ENCODE measurements around the gene APP. TPM values are rescaled to one million over a fixed set of nuclear protein-coding genes. Genes with fewer than 3 reads are reported as not detected.
A peak's percentile ranks its signal among the peaks of the same experiment; 100 is the strongest.

The APP gene
- total RNA-seq, 2 experiments from 2014 or later = 50.9 to 53.7 TPM

DNA sequence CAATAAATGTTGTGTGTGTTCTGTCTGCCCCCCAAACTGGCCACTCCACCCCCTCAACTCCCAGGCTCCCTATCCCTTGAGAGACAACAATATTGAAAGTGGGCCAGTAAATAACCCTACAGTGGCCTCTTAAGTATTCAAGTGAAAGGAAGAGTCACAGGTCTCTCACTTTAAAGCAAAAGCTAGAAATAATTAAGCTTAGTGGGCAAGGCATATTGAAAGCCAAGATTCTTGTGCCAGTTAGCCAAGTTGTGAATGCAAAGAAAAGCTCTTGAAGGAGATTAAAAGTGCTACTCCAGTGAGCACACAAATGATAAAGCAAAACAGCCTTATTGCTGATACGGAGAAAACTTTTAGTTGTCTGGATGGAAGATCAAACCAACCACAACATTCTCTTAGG, 277.4 kb downstream of the APP start:
- Mint-ChIP-seq H3K4me3 (no peak overlapping the region), H3K4me1 (peaks cover 6% of the 10 kb centered on the region), H3K27me3 (no peaks in the 10 kb centered on the region), H3K9me3 (no peaks in the 10 kb centered on the region), H3K27ac (no peak overlapping the region), H3K36me3 (peaks cover 15% of the 10 kb centered on the region)
- no peak for DNase-seq

DNA sequence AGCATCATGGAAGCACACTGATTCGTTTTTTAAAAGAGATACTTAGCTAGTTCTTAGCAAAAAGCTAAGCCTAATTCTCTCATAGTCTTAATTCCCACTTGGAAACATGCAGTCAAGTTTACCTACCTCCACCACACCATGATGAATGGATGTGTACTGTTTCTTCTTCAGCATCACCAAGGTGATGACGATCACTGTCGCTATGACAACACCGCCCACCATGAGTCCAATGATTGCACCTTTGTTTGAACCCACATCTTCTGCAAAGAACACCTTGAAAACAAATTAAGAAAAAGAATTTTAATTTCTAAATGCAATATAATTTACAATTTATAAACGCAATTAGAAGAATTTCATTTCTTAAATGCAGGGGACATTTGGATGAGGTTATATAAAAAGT, 279.0 kb downstream of the APP start:
- no peak for DNase-seq
- Mint-ChIP-seq H3K4me1 (peaks cover 6% of the 10 kb centered on the region), H3K36me3 (peaks cover 8% of the 10 kb centered on the region), H3K9me3 (no peaks in the 10 kb centered on the region), H3K27me3 (no peaks in the 10 kb centered on the region), H3K4me3 (no peak overlapping the region), H3K27ac (no peak overlapping the region)

DNA sequence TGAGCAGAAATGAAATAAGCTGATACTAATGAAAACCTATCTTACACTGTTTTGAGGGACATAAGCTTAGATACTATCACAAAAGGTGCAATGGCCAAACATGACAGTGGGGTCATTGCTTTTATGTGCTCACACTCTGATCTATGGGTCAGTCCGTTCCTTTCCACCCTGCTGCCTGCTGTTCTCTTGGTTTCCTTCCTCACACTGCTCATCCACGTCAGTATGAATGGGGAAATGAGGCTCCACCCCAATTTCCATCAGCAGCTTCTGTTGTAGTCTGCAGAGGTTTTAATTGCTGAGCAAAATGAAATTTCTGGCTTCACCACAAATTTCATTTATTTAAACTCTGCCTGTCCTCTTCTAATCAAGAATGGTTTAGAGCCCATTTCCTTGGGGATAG, 280.6 kb downstream of the APP start:
- Mint-ChIP-seq H3K27ac (no peak overlapping the region), H3K4me3 (no peak overlapping the region)

DNA sequence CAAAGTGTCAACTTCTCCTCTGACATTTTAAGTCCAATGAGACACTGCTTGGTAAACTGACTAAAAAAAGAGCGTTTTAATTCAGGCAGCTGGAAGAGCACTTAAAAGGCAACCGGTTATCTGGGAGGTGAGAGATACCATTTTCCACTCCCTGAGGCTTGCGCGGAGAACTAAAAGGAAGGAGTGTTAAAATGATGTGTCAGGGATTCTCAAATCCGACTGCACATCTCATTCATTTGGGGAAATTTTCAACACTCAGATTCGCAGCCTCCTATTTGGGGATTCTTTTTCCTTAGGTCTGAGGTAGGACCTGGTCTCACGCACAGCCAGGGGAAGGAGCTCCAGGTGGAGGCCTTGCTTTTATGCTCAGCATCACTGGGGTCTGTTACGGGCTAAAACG, 281.9 kb downstream of the APP start:
- no peaks in the 10 kb centered on the region for H3K27me3 Mint-ChIP-seq
- no peak overlapping the region for H3K4me3 Mint-ChIP-seq
- peaks cover 5% of the 10 kb centered on the region for H3K36me3 Mint-ChIP-seq
- no peaks in the 10 kb centered on the region for H3K9me3 Mint-ChIP-seq
- no peak for DNase-seq
- no peaks in the 10 kb centered on the region for H3K4me1 Mint-ChIP-seq
- H3K27ac Mint-ChIP-seq = no peak overlapping the region

More for the DNA sequence above, 280.6 kb downstream of the APP start:
- DNase-seq = no peak
- H3K36me3 Mint-ChIP-seq = peaks cover 8% of the 10 kb centered on the region
- H3K9me3 Mint-ChIP-seq = no peaks in the 10 kb centered on the region
- no peaks in the 10 kb centered on the region for H3K4me1 Mint-ChIP-seq
- no peaks in the 10 kb centered on the region for H3K27me3 Mint-ChIP-seq

DNA sequence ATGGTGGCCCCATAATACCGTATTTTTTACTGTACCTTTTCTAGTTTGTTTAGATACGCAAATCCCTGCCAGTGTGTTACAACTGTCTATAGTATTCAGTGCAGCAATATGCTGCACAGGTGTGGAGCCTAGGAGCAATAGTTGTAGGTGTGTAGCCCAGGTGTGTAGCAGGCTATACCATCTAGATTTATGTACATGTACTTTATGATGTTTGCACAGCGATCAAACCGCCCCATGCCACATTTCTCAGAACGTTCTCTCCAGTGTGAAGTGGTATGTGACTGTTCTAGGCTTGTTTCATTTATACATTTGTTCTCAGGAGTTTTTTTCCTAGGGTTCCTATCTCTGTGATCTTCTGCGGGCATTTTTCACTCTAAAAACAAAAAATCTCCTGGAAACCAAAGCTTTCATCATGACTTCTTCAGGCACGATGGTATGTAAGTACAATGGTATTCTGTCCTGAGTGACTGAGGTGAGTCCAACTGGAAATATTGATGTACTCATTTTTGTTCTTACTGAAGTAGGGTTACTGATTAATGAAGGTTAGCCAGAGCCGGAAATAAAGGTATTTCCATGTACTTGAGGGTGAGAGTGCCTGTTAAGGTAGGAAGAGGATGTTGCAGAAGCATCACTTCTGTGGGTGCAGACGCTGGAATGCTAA, 282.8 kb downstream of the APP start:
- Mint-ChIP-seq H3K9me3 (no peaks in the 10 kb centered on the region), H3K4me3 (no peak overlapping the region), H3K27me3 (no peaks in the 10 kb centered on the region), H3K27ac (no peak overlapping the region), H3K4me1 (no peaks in the 10 kb centered on the region), H3K36me3 (peaks cover 3% of the 10 kb centered on the region)
- no peak for DNase-seq

DNA sequence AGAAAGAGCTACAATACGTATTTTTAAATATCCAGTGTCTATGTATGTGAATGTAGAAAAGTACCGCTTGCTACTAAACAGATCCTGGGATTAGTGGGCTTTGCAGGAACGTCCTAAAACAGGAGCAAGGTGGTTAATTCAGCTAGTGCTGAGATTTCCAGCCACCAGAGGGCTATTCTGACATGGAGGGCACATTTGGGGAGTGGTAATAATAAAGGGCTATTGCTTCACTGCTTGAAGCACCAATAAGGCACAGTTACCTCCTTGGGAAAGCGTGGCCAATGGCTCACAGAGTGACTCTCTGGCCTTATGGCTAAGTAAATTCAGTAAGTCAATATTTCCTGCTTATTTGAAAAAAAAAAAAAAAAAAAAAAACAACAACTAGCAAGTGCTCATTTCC, 283.4 kb downstream of the APP start:
- H3K9me3 Mint-ChIP-seq = no peaks in the 10 kb centered on the region
- DNase-seq = no peak
- peaks cover 3% of the 10 kb centered on the region for H3K36me3 Mint-ChIP-seq
- no peaks in the 10 kb centered on the region for H3K27me3 Mint-ChIP-seq
- H3K4me1 Mint-ChIP-seq = no peaks in the 10 kb centered on the region
- H3K27ac Mint-ChIP-seq = no peak overlapping the region
- no peak overlapping the region for H3K4me3 Mint-ChIP-seq

DNA sequence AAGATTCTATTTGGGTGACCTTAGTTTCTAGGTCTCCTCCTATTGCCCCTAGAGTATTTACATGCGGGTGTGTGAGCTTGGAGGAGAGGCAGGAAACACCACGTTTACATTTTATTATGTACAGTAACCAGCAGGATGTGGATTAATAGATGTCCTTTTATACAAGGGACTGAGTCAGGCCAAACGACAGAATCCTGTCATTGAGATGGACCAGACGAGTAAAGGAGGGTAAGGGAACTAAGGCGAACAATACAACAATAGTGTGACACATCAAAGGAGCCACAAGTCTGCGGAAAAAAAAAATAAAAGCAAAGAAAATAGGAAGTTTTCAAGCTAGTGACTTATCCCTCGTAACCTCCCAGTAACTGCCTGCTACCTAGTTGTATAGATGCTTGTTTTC, 284.7 kb downstream of the APP start:
- no peak for DNase-seq
- Mint-ChIP-seq H3K4me1 (no peaks in the 10 kb centered on the region), H3K36me3 (no peaks in the 10 kb centered on the region), H3K27ac (no peak overlapping the region), H3K4me3 (no peak overlapping the region), H3K27me3 (no peaks in the 10 kb centered on the region), H3K9me3 (no peaks in the 10 kb centered on the region)

DNA sequence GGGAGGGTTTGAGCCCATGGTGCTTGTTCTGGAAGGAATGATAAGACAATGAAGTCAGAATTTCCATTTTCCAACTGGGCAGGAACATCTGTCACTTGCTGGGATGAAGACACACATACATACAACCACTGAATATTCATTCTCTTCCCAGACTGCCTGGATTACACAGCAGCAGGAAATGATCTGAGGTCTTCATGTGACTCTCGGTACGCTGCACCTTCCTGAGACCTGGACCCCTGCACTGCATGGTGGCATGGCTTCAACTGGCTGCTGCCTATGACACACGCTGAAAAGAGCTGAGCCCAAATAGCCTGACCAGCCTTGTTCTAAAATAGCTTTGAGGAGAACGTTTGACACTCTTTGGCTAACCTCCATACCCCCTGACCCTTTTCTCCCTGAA, 285.2 kb downstream of the APP start:
- Mint-ChIP-seq H3K9me3 (no peaks in the 10 kb centered on the region), H3K36me3 (no peaks in the 10 kb centered on the region), H3K27me3 (no peaks in the 10 kb centered on the region)

DNA sequence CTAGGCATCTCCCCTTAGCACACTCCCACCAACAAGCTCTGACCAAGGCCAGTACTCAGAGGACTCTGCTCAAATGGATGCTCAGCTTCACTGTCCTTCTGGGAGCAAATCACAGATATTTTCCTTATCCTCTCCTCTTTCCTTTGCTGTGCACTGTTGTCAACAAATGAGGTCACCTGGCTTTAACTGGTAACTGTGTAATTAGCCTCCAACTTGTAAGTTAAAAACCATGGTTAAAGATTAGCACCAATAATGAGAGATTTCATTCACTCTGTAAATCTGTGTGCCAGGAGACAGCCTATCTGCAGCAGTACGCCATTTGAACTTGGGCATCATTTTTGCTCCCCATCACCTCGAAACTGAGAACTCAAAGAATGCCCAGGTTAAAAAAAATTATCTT, 286.3 kb downstream of the APP start:
- no peaks in the 10 kb centered on the region for H3K9me3 Mint-ChIP-seq
- no peaks in the 10 kb centered on the region for H3K27me3 Mint-ChIP-seq
- H3K4me1 Mint-ChIP-seq = no peaks in the 10 kb centered on the region
- DNase-seq = no peak
- no peaks in the 10 kb centered on the region for H3K36me3 Mint-ChIP-seq
- no peak overlapping the region for H3K4me3 Mint-ChIP-seq
- H3K27ac Mint-ChIP-seq = no peak overlapping the region

More for the DNA sequence above, 285.2 kb downstream of the APP start:
- Mint-ChIP-seq H3K4me1 (no peaks in the 10 kb centered on the region), H3K27ac (no peak overlapping the region), H3K4me3 (no peak overlapping the region)
- no peak for DNase-seq

DNA sequence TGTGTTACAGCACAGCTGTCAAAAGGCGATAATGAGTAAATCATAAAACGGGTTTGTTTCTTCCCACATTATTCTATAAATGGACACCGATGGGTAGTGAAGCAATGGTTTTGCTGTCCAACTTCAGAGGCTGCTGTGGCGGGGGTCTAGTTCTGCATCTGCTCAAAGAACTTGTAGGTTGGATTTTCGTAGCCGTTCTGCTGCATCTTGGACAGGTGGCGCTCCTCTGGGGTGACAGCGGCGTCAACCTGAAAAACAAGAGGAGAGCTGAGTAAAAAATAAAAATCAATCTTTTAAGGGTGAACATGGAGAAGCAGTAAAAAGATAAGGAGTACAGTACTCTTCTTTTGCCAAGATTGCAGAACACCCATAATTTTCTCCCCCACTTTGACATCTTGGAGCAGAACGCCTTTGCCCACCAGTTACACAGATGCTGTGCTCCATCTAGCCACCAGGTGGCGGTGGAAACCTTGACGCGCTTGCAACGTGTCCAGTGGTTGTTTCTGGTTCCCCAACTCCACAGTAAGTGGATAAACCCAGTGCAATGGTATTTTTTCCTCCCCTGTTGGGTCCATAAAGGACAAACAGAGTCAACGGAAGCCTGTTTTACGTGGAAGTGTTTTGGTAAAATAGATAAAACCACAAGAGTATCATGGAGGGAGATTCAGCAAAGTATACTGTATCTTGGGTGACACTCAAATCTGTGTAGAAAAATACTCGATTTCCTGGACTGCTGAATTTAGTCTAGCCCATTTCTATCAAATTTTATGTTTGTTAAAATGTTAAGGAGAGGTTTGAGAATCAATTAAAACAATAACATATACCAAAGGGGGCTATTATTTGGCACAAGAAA, 288.8 kb downstream of the APP start:
- no peaks in the 10 kb centered on the region for H3K36me3 Mint-ChIP-seq
- no peak overlapping the region for H3K27ac Mint-ChIP-seq
- H3K4me1 Mint-ChIP-seq = no peaks in the 10 kb centered on the region
- no peaks in the 10 kb centered on the region for H3K9me3 Mint-ChIP-seq
- H3K4me3 Mint-ChIP-seq = no peak overlapping the region
- peak; percentile 47 for DNase-seq
- no peaks in the 10 kb centered on the region for H3K27me3 Mint-ChIP-seq

DNA sequence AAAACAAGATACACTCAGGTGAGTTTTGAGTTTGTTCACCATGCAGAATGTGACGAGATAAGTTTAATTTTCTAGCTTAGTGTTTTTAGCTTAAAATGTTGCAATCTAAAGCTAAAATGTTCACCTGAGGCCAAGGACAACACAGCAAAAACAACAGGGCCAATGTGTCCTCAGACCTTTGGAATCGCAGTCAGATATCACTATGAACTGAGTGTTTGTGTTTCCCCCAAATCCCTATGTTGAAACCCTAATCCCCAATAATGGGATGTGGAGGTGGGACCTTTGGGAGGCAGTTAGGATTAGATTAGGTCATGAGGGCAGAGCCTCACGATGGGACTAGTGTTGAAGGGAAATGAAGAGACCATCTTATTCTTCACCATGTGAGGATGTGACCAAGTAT, 291.4 kb downstream of the APP start:
- DNase-seq = no peak
- Mint-ChIP-seq H3K9me3 (no peaks in the 10 kb centered on the region), H3K27me3 (no peaks in the 10 kb centered on the region), H3K36me3 (peaks cover 2% of the 10 kb centered on the region), H3K4me1 (no peaks in the 10 kb centered on the region), H3K27ac (no peak overlapping the region), H3K4me3 (no peak overlapping the region)

DNA sequence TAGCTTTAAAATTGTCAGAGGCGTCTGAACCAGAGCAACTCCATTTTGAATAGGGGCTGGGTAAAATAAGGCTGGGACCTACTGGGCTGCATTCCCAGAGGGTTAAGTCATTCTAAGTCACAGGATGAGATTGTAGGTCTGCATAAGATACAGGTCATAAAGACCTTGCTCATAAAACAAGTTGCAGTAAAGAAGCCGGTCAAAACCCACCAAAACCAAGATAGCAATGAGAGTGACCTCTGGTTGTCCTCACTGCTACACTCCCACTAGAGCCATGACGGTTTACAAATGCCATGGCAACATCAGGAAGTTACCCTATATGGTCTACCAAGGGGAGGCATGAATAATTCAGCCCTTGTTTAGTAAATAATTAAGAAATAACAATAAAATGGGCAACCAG, 292.2 kb downstream of the APP start:
- H3K9me3 Mint-ChIP-seq = no peaks in the 10 kb centered on the region
- H3K27me3 Mint-ChIP-seq = no peaks in the 10 kb centered on the region
- no peak overlapping the region for H3K27ac Mint-ChIP-seq
- H3K4me3 Mint-ChIP-seq = no peak overlapping the region
- no peaks in the 10 kb centered on the region for H3K4me1 Mint-ChIP-seq
- H3K36me3 Mint-ChIP-seq = peaks cover 2% of the 10 kb centered on the region
- DNase-seq = no peak

DNA sequence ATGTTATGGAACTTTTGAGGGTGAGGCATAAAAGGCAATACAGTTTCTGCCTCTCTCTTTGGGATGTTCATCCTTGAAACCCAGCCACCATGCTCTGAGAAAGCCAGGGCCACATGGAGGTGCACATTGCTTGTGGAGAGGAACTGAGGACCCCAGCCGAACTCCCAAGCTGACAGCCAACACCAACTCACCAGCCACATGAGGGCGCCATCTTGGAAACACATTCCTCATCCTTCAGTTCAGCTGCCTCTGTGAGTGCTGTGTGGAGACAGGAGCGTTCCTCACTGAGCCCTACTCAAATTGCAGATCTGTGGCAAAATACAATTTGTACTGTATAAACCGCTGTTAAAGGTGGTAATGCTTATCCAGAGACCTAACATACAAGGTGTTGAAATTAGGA, 298.3 kb downstream of the APP start:
- peaks cover 2% of the 10 kb centered on the region for H3K36me3 Mint-ChIP-seq
- H3K27me3 Mint-ChIP-seq = no peaks in the 10 kb centered on the region
- no peak overlapping the region for H3K4me3 Mint-ChIP-seq
- H3K9me3 Mint-ChIP-seq = no peaks in the 10 kb centered on the region
- H3K27ac Mint-ChIP-seq = no peak overlapping the region
- no peak for DNase-seq
- no peaks in the 10 kb centered on the region for H3K4me1 Mint-ChIP-seq

DNA sequence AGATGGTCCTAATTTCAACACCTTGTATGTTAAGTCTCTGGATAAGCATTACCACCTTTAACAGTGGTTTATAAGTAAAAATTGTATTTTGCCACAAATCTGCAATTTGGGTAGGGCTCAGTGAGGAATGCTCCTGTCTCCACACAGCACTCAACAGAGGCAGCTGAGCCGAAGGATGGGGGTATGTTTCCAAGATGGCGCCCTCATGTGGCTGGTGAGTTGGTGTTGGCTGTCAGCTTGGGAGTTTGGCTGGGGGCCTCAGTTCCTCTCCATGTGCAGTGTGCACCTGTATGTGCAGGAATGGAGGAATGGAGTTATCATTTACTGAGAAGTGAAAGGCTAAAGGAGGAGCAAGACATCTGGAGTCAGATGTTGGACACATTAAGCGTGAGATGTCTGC, 299.0 kb downstream of the APP start:
- DNase-seq = peak; percentile 3

DNA sequence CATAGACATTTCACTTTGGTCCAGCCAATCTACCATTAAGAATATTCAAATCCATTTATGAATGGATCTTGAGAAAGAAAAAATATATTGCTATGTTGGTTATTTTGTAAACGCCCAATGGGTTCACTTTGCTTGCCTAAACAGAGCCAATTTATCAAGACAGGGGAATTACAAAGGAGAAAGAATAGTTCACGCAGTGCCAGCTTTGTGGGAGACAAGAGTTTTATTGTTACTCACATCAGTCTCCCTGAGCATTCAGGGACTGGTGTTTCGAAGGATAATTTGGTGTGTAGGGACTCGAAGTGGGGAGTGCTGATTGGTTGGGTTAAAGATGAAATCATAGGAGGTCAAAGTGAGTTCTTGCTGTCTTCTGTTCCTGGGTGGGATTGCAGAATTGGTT, 300.5 kb downstream of the APP start:
- no peak overlapping the region for H3K4me3 Mint-ChIP-seq
- no peaks in the 10 kb centered on the region for H3K27me3 Mint-ChIP-seq
- DNase-seq = no peak
- H3K36me3 Mint-ChIP-seq = no peaks in the 10 kb centered on the region
- H3K9me3 Mint-ChIP-seq = no peaks in the 10 kb centered on the region
- H3K4me1 Mint-ChIP-seq = no peaks in the 10 kb centered on the region
- H3K27ac Mint-ChIP-seq = no peak overlapping the region

More for the DNA sequence above, 299.0 kb downstream of the APP start:
- H3K9me3 Mint-ChIP-seq = no peaks in the 10 kb centered on the region
- H3K27ac Mint-ChIP-seq = no peak overlapping the region
- no peaks in the 10 kb centered on the region for H3K36me3 Mint-ChIP-seq
- H3K4me3 Mint-ChIP-seq = no peak overlapping the region
- H3K27me3 Mint-ChIP-seq = no peaks in the 10 kb centered on the region
- H3K4me1 Mint-ChIP-seq = no peaks in the 10 kb centered on the region

DNA sequence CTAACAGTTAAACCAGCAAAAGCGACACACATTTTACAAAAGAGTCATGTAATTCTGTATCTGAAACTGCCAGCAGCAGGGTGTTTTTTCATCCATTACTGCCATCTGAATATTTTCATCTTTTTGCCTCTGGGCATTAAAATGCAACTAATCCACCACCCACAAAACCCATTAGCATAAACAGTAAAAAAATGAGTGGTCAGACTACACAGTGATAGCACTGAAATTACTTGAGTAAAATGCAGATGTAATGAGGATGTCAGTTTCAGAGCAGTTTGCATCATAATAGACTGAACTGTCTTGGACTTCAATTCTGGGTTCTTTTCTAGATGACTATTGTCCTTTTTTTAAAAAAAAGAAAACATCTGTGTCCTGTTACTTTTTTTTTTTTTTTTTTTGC, 303.5 kb downstream of the APP start:
- no peak for DNase-seq
- Mint-ChIP-seq H3K9me3 (no peaks in the 10 kb centered on the region), H3K27ac (no peak overlapping the region), H3K4me3 (no peak overlapping the region), H3K27me3 (no peaks in the 10 kb centered on the region), H3K4me1 (no peaks in the 10 kb centered on the region), H3K36me3 (no peaks in the 10 kb centered on the region)
